Measurements from ENCODE around the gene RTN4RL1. TPM values are rescaled to one million over a fixed set of nuclear protein-coding genes. Genes with fewer than 3 reads are reported as not detected.

The RTN4RL1 gene
- total and polyA plus RNA-seq, 4 donors = 0.65 to 7.3 (median 2.4) TPM

GRCh38 chr17:2028234-2028614 lies 3.1 kb upstream of the RTN4RL1 start:
- ATAC-seq (ENCODE audit: insufficient read depth, low FRiP score) = no peak
- Histone ChIP-seq H3K4me1 (ENCODE audit: control insufficient read depth in 5 of 5, insufficient read depth in 5 of 5, low read length in 5 of 5) (peaks cover 0 to 25% (median 6%) of the 10 kb centered on the region in 5 donors), H3K27ac (ENCODE audit: low read depth in 1 of 2, low read length in 1 of 2) (no peak overlapping the region), H3K9me3 (ENCODE audit: control insufficient read depth in 4 of 4, insufficient read depth in 3 of 4, low read length in 3 of 4) (no peaks in the 10 kb centered on the region), H3K36me3 (ENCODE audit: control insufficient read depth in 4 of 4, insufficient read depth in 4 of 4, low read length in 4 of 4) (no peaks in the 10 kb centered on the region), H3K4me3 (no peak overlapping the region), H3K27me3 (ENCODE audit: control insufficient read depth in 3 of 3, insufficient read depth in 3 of 3, low read length in 2 of 3) (peaks cover 3 to 20% (median 18%) of the 10 kb centered on the region in 3 donors), H3K9ac (ENCODE audit: insufficient read depth in 1 of 2, low read length in 2 of 2) (no peak overlapping the region)
- TF ChIP-seq CTCF (IDR thresholded peaks at IDR 0.05; ENCODE audit: control extremely low read depth, extremely low read depth) = no peak
- WGBS, 2 donors = 85 to 93% methylated on average over 5 of the region's 5 CpGs
- DNase-seq = no peak

- Histone ChIP-seq H3K36me3 (ENCODE audit: control insufficient read depth in 4 of 4, insufficient read depth in 4 of 4, low read length in 4 of 4) (no peaks in the 10 kb centered on the region), H3K9ac (ENCODE audit: insufficient read depth in 1 of 2, low read length in 2 of 2) (no peak overlapping the region), H3K27ac (ENCODE audit: low read depth in 1 of 2, low read length in 1 of 2) (no peak overlapping the region), H3K4me3 (no peak overlapping the region), H3K4me1 (ENCODE audit: control insufficient read depth in 5 of 5, insufficient read depth in 5 of 5, low read length in 5 of 5) (peaks cover 0 to 25% (median 8%) of the 10 kb centered on the region in 5 donors), H3K27me3 (ENCODE audit: control insufficient read depth in 3 of 3, insufficient read depth in 3 of 3, low read length in 2 of 3) (peaks cover 3 to 25% (median 22%) of the 10 kb centered on the region in 3 donors), H3K9me3 (ENCODE audit: control insufficient read depth in 4 of 4, insufficient read depth in 3 of 4, low read length in 3 of 4) (no peaks in the 10 kb centered on the region)
- no peak for TF ChIP-seq CTCF (IDR thresholded peaks at IDR 0.05; ENCODE audit: control extremely low read depth, extremely low read depth)
- no peak for ATAC-seq (ENCODE audit: insufficient read depth, low FRiP score)
- DNase-seq = no peak
- 70 to 81% methylated on average over 11 of the region's 11 CpGs for WGBS, 2 donors
These were observed 2.5 kb upstream of the RTN4RL1 start for GRCh38 chr17:2027528-2028233.

GRCh38 chr17:2025622-2026309 lies 632 bp upstream of the RTN4RL1 start:
- Histone ChIP-seq H3K27ac (ENCODE audit: low read depth in 1 of 2, low read length in 1 of 2) (peak overlapping the region in 1 of 2 donors; percentile 43), H3K36me3 (ENCODE audit: control insufficient read depth in 4 of 4, insufficient read depth in 4 of 4, low read length in 4 of 4) (no peaks in the 10 kb centered on the region), H3K9ac (ENCODE audit: insufficient read depth in 1 of 2, low read length in 2 of 2) (no peak overlapping the region), H3K4me1 (ENCODE audit: control insufficient read depth in 5 of 5, insufficient read depth in 5 of 5, low read length in 5 of 5) (peaks cover 0 to 22% (median 5%) of the 10 kb centered on the region in 5 donors), H3K27me3 (ENCODE audit: control insufficient read depth in 3 of 3, insufficient read depth in 3 of 3, low read length in 2 of 3) (peaks cover 3 to 34% (median 30%) of the 10 kb centered on the region in 3 donors), H3K4me3 (no peak overlapping the region), H3K9me3 (ENCODE audit: control insufficient read depth in 4 of 4, insufficient read depth in 3 of 4, low read length in 3 of 4) (no peaks in the 10 kb centered on the region)
- 2% methylated on average over 54 to 55 of the region's 55 CpGs for WGBS, 2 donors
- ATAC-seq (ENCODE audit: insufficient read depth, low FRiP score) (no peak), DNase-seq (peak; percentile 77 to 78 (median 77))
- TF ChIP-seq CTCF (IDR thresholded peaks at IDR 0.05; ENCODE audit: control extremely low read depth, extremely low read depth) = peak; percentile 69
